Measurements from ENCODE around the gene CBX1. TPM values are rescaled to one million over a fixed set of nuclear protein-coding genes. Genes with fewer than 3 reads are reported as not detected.
"Not testable (repeated sequence)": the region's sequence is repeated elsewhere in the genome, so short reads cannot be mapped to it uniquely, and the experiment has no call there.

The CBX1 gene
- total RNA-seq, 1 donor from 2014 or later: 22.1 TPM

- no peaks in the 10 kb centered on the region for H3K27me3 ChIP-seq (ENCODE audit: control insufficient read depth, insufficient read depth, low read length)
- H3K36me3 ChIP-seq (ENCODE audit: control insufficient read depth, insufficient read depth, low read length): no peaks in the 10 kb centered on the region
- DNase-seq (ENCODE audit: low read depth) (peak; percentile 55), FAIRE-seq (no peak)
- H3K4me3 ChIP-seq (ENCODE audit: low read depth, low read length): peak overlapping the region; percentile 80
- TF ChIP-seq, protein P1, sequence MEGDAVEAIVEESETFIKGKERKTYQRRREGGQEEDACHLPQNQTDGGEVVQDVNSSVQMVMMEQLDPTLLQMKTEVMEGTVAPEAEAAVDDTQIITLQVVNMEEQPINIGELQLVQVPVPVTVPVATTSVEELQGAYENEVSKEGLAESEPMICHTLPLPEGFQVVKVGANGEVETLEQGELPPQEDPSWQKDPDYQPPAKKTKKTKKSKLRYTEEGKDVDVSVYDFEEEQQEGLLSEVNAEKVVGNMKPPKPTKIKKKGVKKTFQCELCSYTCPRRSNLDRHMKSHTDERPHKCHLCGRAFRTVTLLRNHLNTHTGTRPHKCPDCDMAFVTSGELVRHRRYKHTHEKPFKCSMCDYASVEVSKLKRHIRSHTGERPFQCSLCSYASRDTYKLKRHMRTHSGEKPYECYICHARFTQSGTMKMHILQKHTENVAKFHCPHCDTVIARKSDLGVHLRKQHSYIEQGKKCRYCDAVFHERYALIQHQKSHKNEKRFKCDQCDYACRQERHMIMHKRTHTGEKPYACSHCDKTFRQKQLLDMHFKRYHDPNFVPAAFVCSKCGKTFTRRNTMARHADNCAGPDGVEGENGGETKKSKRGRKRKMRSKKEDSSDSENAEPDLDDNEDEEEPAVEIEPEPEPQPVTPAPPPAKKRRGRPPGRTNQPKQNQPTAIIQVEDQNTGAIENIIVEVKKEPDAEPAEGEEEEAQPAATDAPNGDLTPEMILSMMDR (IDR thresholded peaks at IDR 0.05; ENCODE audit: insufficient read depth, low read length, severe bottlenecking): no peak
Observed at GRCh38 chr17:48100591-48101011, 677 bp downstream of the CBX1 start.

GRCh38 chr17:48100160-48100559, 1.1 kb downstream of the CBX1 start:
- no peak for FAIRE-seq

DNA sequence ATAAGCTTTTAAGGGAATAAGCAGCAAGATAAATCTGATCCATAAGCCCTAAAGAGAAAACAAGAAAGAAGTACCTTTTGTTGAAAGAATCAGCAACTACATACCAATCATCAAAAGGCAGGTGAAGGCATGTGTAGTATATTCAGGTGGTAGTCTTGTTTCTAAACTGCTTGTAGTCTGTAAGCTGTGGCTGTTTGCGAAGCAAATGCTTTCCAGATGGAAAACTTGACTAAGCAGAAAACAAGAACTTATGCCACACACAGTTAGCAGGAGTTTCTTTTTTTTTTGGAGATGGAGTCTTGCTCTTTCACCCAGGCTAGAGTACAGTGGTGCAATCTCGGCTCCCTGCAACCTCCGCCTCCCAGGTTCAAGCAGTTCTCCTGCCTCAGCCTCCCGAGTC, 5.7 kb downstream of the CBX1 start:
- DNase-seq (ENCODE audit: low read depth): no peak
- no peak for FAIRE-seq

More at GRCh38 chr17:48100160-48100559, 1.1 kb downstream of the CBX1 start:
- H3K27me3 ChIP-seq (ENCODE audit: control insufficient read depth, insufficient read depth, low read length): no peaks in the 10 kb centered on the region
- H3K4me3 ChIP-seq (ENCODE audit: low read depth, low read length): peak overlapping the region; percentile 80
- DNase-seq (ENCODE audit: low read depth): peak; percentile 77
- TF ChIP-seq, protein P1 (IDR thresholded peaks at IDR 0.05; ENCODE audit: insufficient read depth, low read length, severe bottlenecking): no peak
- H3K36me3 ChIP-seq (ENCODE audit: control insufficient read depth, insufficient read depth, low read length): no peaks in the 10 kb centered on the region

DNA sequence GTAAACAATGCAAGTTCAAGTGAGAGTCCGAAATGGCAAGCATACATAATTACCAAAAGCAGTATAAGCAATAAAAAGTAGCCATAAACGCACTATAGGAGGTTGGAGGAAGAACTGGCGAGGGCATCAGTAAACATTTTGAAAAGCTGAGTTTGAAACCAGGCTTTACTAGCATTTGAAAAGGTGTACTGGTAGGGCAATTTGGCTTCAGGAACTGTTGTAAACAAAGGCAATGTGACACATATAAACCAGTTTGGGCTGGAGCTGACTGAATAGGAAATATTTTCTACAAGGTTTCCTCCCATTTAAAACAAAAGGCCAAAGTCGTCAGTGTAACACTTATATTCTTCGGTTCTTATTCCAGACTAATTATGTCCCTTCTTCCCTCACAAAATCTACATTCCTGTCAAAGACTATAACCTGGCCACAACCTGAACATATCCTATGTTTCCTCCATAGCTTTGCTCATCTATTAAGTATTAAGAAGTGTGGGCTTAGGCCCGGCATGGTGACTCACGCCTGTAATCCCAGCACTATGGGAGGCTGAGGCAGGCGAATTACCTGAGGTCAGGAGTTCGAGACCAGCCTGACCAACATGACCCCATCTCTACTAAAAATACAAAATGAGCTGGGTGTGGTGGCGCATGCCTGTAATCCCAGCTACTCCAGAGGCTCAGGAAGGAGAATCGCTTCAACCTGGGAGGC, 7.8 kb downstream of the CBX1 start:
- TF ChIP-seq, protein P1 (IDR thresholded peaks at IDR 0.05; ENCODE audit: insufficient read depth, low read length, severe bottlenecking): no peak
- DNase-seq (ENCODE audit: low read depth): no peak
- H3K27me3 ChIP-seq (ENCODE audit: control insufficient read depth, insufficient read depth, low read length): no peaks in the 10 kb centered on the region
- FAIRE-seq: no peak
- H3K36me3 ChIP-seq (ENCODE audit: control insufficient read depth, insufficient read depth, low read length): no peaks in the 10 kb centered on the region
- no peak overlapping the region for H3K4me3 ChIP-seq (ENCODE audit: low read depth, low read length)

More for the DNA sequence above, 5.7 kb downstream of the CBX1 start:
- Histone ChIP-seq H3K36me3 (ENCODE audit: control insufficient read depth, insufficient read depth, low read length) (no peaks in the 10 kb centered on the region), H3K4me3 (ENCODE audit: low read depth, low read length) (no peak overlapping the region), H3K27me3 (ENCODE audit: control insufficient read depth, insufficient read depth, low read length) (no peaks in the 10 kb centered on the region)
- TF ChIP-seq, protein P1 (IDR thresholded peaks at IDR 0.05; ENCODE audit: insufficient read depth, low read length, severe bottlenecking): no peak

DNA sequence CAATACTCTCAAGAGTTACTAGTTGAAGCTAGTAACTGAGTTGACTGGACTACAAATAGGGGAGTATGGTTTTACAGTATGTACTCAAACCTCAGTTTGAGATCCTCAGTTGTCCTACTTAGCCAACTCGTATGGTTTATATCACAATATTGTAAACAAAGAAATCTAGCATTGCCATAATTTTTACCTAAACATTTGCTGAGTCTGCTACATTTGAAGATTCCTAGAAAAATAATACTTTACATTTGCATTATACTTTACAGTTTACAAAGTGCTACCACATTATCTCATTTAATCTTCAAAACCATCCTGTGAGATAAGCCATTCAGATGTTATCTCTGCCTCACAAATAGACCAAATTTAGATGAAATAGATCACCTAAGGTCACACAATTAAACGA, 16.3 kb downstream of the CBX1 start:
- no peak for DNase-seq (ENCODE audit: low read depth)
- no peaks in the 10 kb centered on the region for H3K27me3 ChIP-seq (ENCODE audit: control insufficient read depth, insufficient read depth, low read length)
- no peaks in the 10 kb centered on the region for H3K36me3 ChIP-seq (ENCODE audit: control insufficient read depth, insufficient read depth, low read length)
- no peak for FAIRE-seq
- TF ChIP-seq, protein P1 (IDR thresholded peaks at IDR 0.05; ENCODE audit: insufficient read depth, low read length, severe bottlenecking): no peak
- H3K4me3 ChIP-seq (ENCODE audit: low read depth, low read length): no peak overlapping the region

DNA sequence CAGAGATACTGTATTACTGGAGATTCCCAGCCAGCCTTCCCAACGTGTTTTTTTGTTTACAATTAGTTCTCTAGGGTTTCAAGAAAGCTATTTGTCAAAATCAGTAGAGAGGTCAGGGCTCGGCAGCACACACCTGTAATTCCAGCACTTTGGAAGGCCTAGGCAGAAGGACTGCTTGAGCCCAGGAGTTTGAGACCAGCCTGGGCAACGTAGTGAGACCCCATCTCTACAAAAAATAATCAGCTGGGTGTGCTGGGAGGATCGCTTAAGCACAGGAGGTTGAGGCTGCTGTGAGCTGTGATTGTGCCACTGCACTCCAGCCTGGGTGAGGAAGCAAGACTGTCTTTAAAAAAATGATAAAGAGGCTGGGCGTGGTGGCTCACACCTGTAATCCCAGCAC, 19.4 kb downstream of the CBX1 start:
- no peaks in the 10 kb centered on the region for H3K27me3 ChIP-seq (ENCODE audit: control insufficient read depth, insufficient read depth, low read length)
- TF ChIP-seq, protein P1 (IDR thresholded peaks at IDR 0.05; ENCODE audit: insufficient read depth, low read length, severe bottlenecking): no peak
- no peak overlapping the region for H3K4me3 ChIP-seq (ENCODE audit: low read depth, low read length)
- FAIRE-seq: no peak
- H3K36me3 ChIP-seq (ENCODE audit: control insufficient read depth, insufficient read depth, low read length): no peaks in the 10 kb centered on the region
- DNase-seq (ENCODE audit: low read depth): no peak

- H3K4me3 ChIP-seq (ENCODE audit: low read depth, low read length); DNase-seq (ENCODE audit: low read depth); H3K36me3 ChIP-seq (ENCODE audit: control insufficient read depth, insufficient read depth, low read length); H3K27me3 ChIP-seq (ENCODE audit: control insufficient read depth, insufficient read depth, low read length); FAIRE-seq: not testable (repeated sequence)
Observed at GRCh38 chr17:48077152-48077551, 24.1 kb downstream of the CBX1 start.
